CD4-positive, alpha-beta T cell treated with Interleukin-15 for 1 hour (primary cell): ENCODE measurements around the gene GNB4.

Source experiments
- DNase-seq: peaks from one replicate; pipeline ENCODE4 v3.0.0-alpha.2; 2020

Gene GNB4

GRCh38 chr3:179347345-179348194 lies 103.7 kb downstream of the GNB4 start, which contains the start of gene MFN1:
MFN1 (plus strand) TSS chr3:179347709; CDS start chr3:179348852, 1,143 bp downstream.
- DNase-seq: peak; percentile 89
